Liver (tissue), 9 donors: ENCODE results near the gene GRIN2C. TPM values are rescaled to one million over a fixed set of nuclear protein-coding genes. Genes with fewer than 3 reads are reported as not detected.

Experiments
- DNase-seq: peaks from one replicate; pipeline ENCODE4 v3.0.0-alpha.2; 2017; ENCODE audit warnings: low spot score
- H3K27ac ChIP-seq, 2 donors: one replicate each; pipeline ENCODE4 v1.7.0; 2013; ENCODE audit warnings: inconsistent platforms in 2 of 2, low read length in 2 of 2, control low read depth in 1 of 2, low read depth in 1 of 2, mild to moderate bottlenecking in 1 of 2
- H3K27me3 ChIP-seq, 4 donors: one replicate each; pipeline versions ENCODE4 v1.6.1 to v1.7.0; 2013; ENCODE audit warnings: low read length in 3 of 4, inconsistent platforms in 1 of 4, mild to moderate bottlenecking in 1 of 4, moderate library complexity in 1 of 4; ENCODE audit not compliant: control insufficient read depth in 4 of 4, insufficient read depth in 4 of 4
- H3K36me3 ChIP-seq, 4 donors: one replicate each; pipeline versions ENCODE4 v1.6.1 to v1.7.0; 2013; ENCODE audit warnings: low read length in 3 of 4, mild to moderate bottlenecking in 3 of 4, low read depth in 1 of 4, moderate library complexity in 1 of 4; ENCODE audit not compliant: control insufficient read depth in 4 of 4, insufficient read depth in 3 of 4
- H3K4me1 ChIP-seq, 4 donors: one replicate each; pipeline versions ENCODE4 v1.6.1 to v1.7.0; 2013; ENCODE audit warnings: low read length in 3 of 4, mild to moderate bottlenecking in 3 of 4, moderate library complexity in 1 of 4; ENCODE audit not compliant: control insufficient read depth in 4 of 4, insufficient read depth in 4 of 4
- H3K4me3 ChIP-seq, 3 donors: one replicate each; pipeline versions ENCODE4 v1.6.1 to v1.7.0; 2013; ENCODE audit warnings: low read length in 3 of 3, control low read depth in 1 of 3, low read depth in 1 of 3, mild to moderate bottlenecking in 1 of 3
- H3K9ac ChIP-seq, 2 donors: one replicate each; pipeline ENCODE4 v1.7.0; 2013; ENCODE audit warnings: low read length in 2 of 2, mild to moderate bottlenecking in 2 of 2, moderate library complexity in 2 of 2, control low read depth in 1 of 2, low read depth in 1 of 2
- H3K9me3 ChIP-seq, 4 donors: one replicate each; pipeline versions ENCODE4 v1.6.1 to v1.7.0; 2013; ENCODE audit warnings: low read length in 3 of 4; ENCODE audit not compliant: control insufficient read depth in 4 of 4
- ATF3 ChIP-seq: IDR thresholded peaks from 2 replicates; pipeline ENCODE4 v1.6.1; 2016; ENCODE audit warnings: antibody characterized with exemption
- CTCF ChIP-seq: fragments of 150-350 bp; IDR thresholded peaks from 2 replicates; pipeline ENCODE4 v1.5.1; 2017; ENCODE audit warnings: improper control_type of control experiment, low read depth, low read length; ENCODE audit not compliant: missing input control
- EGR1 ChIP-seq, 2 donors: IDR thresholded peaks; 2 replicates each; pipeline ENCODE4 v1.6.1; 2016 to 2018; ENCODE audit warnings: antibody characterized with exemption in 2 of 2, low read depth in 2 of 2
- FOXA1 ChIP-seq: IDR thresholded peaks from 2 replicates; pipeline ENCODE4 v1.6.1; 2016; ENCODE audit warnings: antibody characterized with exemption
- FOXA2 ChIP-seq: IDR thresholded peaks from 2 replicates; pipeline ENCODE4 v1.6.1; 2016; ENCODE audit warnings: antibody characterized with exemption
- HNF4A ChIP-seq, 2 donors: conservative IDR thresholded peaks; 2 replicates each; pipeline ENCODE4 v1.6.1; 2016; ENCODE audit warnings: antibody characterized with exemption in 2 of 2, mild to moderate bottlenecking in 2 of 2
- HNF4G ChIP-seq: IDR thresholded peaks from 2 replicates; pipeline ENCODE4 v1.6.1; 2016; ENCODE audit warnings: antibody characterized with exemption
- RAD21 ChIP-seq, 2 donors: IDR thresholded peaks; 2 replicates each; pipeline ENCODE4 v1.6.1; 2016; ENCODE audit warnings: antibody characterized with exemption in 2 of 2, mild to moderate bottlenecking in 2 of 2
- REST ChIP-seq: IDR thresholded peaks from 2 replicates; pipeline ENCODE4 v1.6.1; 2016; ENCODE audit warnings: antibody characterized with exemption, mild to moderate bottlenecking
- SP1 ChIP-seq: IDR thresholded peaks from 2 replicates; pipeline ENCODE4 v1.6.1; 2018; ENCODE audit warnings: antibody characterized with exemption, mild to moderate bottlenecking
- TAF1 ChIP-seq: conservative IDR thresholded peaks from 2 replicates; pipeline ENCODE4 v1.6.1; 2016; ENCODE audit warnings: antibody characterized with exemption, mild to moderate bottlenecking
- ZBTB33 ChIP-seq: IDR thresholded peaks from 2 replicates; pipeline ENCODE4 v1.6.1; 2016; ENCODE audit warnings: antibody characterized with exemption
- WGBS: extraction: QIAGEN DNeasy Blood & Tissue Kit; methylation state at CpG from one replicate; pipeline ENCODE4 v1.1.7; 2013; 5-methylcytosine and 5-hydroxymethylcytosine counted together
- polyA plus RNA-seq, 2 donors: library from polyadenylated mRNA; stranded (reverse) in 1 of 2; unstranded in 1 of 2; fragments of 200-250 nt in 1 of 2; fragments of >200 nt in 1 of 2; fragmentation: Nextera tagmentation in 1 of 2; extraction: Ambion mirVana in 1 of 2; gene quantifications; one replicate each; pipeline versions ENCODE4 v1.2.1 to v1.2.3, GENCODE V29; 2013 to 2015
- total RNA-seq, 2 donors: library from RNA; depleted of rRNA; stranded (reverse); fragments of >200 nt; gene quantifications; one replicate each; pipeline ENCODE4 v1.2.3, GENCODE V29; 2014
- donor health status: healthy.
- donor health status: healthy.
- donor health status: healthy.
- donor health status: healthy.
- donor health status: healthy.

Gene GRIN2C
- total and polyA plus RNA-seq, 4 donors, result 0.03 to 0.10 (median 0.09) TPM; not detected in 1

- Histone ChIP-seq H3K9me3 (no peaks in the 10 kb centered on the region), H3K27me3 (no peaks in the 10 kb centered on the region), H3K9ac (no peak overlapping the region), H3K27ac (no peak overlapping the region), H3K4me1 (no peaks in the 10 kb centered on the region), H3K4me3 (no peak overlapping the region), H3K36me3 (peaks cover 0 to 4% (median 2%) of the 10 kb centered on the region in 4 donors)
- TF ChIP-seq ATF3 (no peak), REST (no peak), FOXA1 (no peak), HNF4G (no peak), ZBTB33 (no peak), RAD21 (IDR thresholded peaks at IDR 0.05) (no peak), CTCF (no peak)
- no peak for DNase-seq
- 96% methylated on average over 19 of the region's 19 CpGs for WGBS
Measured at GRCh38 chr17:74830861-74831260, 28.8 kb downstream of the GRIN2C start.

GRCh38 chr17:74827800-74828199 is 31.9 kb downstream of the GRIN2C start:
- no peaks in the 10 kb centered on the region for H3K4me1 ChIP-seq
- H3K36me3 ChIP-seq, result peaks cover 0 to 3% (median 1%) of the 10 kb centered on the region in 4 donors
- no peak overlapping the region for H3K4me3 ChIP-seq
- H3K27me3 ChIP-seq, result no peaks in the 10 kb centered on the region
- H3K9ac ChIP-seq, result no peak overlapping the region
- H3K9me3 ChIP-seq, result no peaks in the 10 kb centered on the region
- 97% methylated on average over 11 of the region's 11 CpGs for WGBS
- TF ChIP-seq TAF1 (no peak), EGR1 (IDR thresholded peaks at IDR 0.05; ENCODE audit: low read depth in 2 of 2) (no peak), FOXA2 (no peak), SP1 (no peak), HNF4A (conservative IDR thresholded peaks at IDR 0.05) (no peak)
- H3K27ac ChIP-seq, result no peak overlapping the region
- DNase-seq, result no peak
